ENCODE results near the gene CLEC16A. TPM values are rescaled to one million over a fixed set of nuclear protein-coding genes. Genes with fewer than 3 reads are reported as not detected.

The CLEC16A gene
- total RNA-seq, 1 experiment from 2014 or later = 8.0 TPM

- no peak for DNase-seq (ENCODE audit: low read depth, low spot score)
These were observed 207.0 kb downstream of the CLEC16A start for GRCh38 chr16:11151156-11151884.

GRCh38 chr16:11151885-11152629, 207.7 kb downstream of the CLEC16A start:
- DNase-seq (ENCODE audit: low read depth, low spot score) = no peak
- in situ Hi-C loops (cut with HindIII; ENCODE audit: low pct_unique_long_range_greater_than_20kb, low sequenced_read_pairs) = no loop called here

More at GRCh38 chr16:11151156-11151884, 207.0 kb downstream of the CLEC16A start:
- in situ Hi-C loops (cut with HindIII; ENCODE audit: low pct_unique_long_range_greater_than_20kb, low sequenced_read_pairs) = no loop called here

GRCh38 chr16:11152677-11153331, 208.4 kb downstream of the CLEC16A start:
- DNase-seq (ENCODE audit: low read depth, low spot score) = no peak
- in situ Hi-C loops (cut with HindIII; ENCODE audit: low pct_unique_long_range_greater_than_20kb, low sequenced_read_pairs) = no loop called here

GRCh38 chr16:11155284-11155806, 211.0 kb downstream of the CLEC16A start:
- no peak for DNase-seq (ENCODE audit: low read depth, low spot score)
- in situ Hi-C loops (cut with HindIII; ENCODE audit: low pct_unique_long_range_greater_than_20kb, low sequenced_read_pairs) = no loop called here

GRCh38 chr16:11156401-11156800, 212.0 kb downstream of the CLEC16A start:
- no peak for DNase-seq (ENCODE audit: low read depth, low spot score)
- in situ Hi-C loops (cut with HindIII; ENCODE audit: low pct_unique_long_range_greater_than_20kb, low sequenced_read_pairs) = no loop called here

- in situ Hi-C loops (cut with HindIII; ENCODE audit: low pct_unique_long_range_greater_than_20kb, low sequenced_read_pairs) = no loop called here
- DNase-seq (ENCODE audit: low read depth, low spot score) = no peak
These were observed 212.8 kb downstream of the CLEC16A start for GRCh38 chr16:11157143-11157542.

- in situ Hi-C loops (cut with HindIII; ENCODE audit: low pct_unique_long_range_greater_than_20kb, low sequenced_read_pairs) = no loop called here
- DNase-seq (ENCODE audit: low read depth, low spot score) = no peak
These were observed 213.7 kb downstream of the CLEC16A start for GRCh38 chr16:11158018-11158417.

- in situ Hi-C loops (cut with HindIII; ENCODE audit: low pct_unique_long_range_greater_than_20kb, low sequenced_read_pairs) = no loop called here
These were observed 214.9 kb downstream of the CLEC16A start for GRCh38 chr16:11159282-11159681.

GRCh38 chr16:11160676-11161115, 216.3 kb downstream of the CLEC16A start:
- in situ Hi-C loops (cut with HindIII; ENCODE audit: low pct_unique_long_range_greater_than_20kb, low sequenced_read_pairs) = no loop called here
- DNase-seq (ENCODE audit: low read depth, low spot score) = no peak

More at GRCh38 chr16:11159282-11159681, 214.9 kb downstream of the CLEC16A start:
- DNase-seq (ENCODE audit: low read depth, low spot score) = no peak

- in situ Hi-C loops (cut with HindIII; ENCODE audit: low pct_unique_long_range_greater_than_20kb, low sequenced_read_pairs) = no loop called here
- DNase-seq (ENCODE audit: low read depth, low spot score) = no peak
These were observed 217.1 kb downstream of the CLEC16A start for GRCh38 chr16:11161439-11161838.

- in situ Hi-C loops (cut with HindIII; ENCODE audit: low pct_unique_long_range_greater_than_20kb, low sequenced_read_pairs) = no loop called here
- DNase-seq (ENCODE audit: low read depth, low spot score) = no peak
These were observed 217.6 kb downstream of the CLEC16A start for GRCh38 chr16:11161974-11162373.

- in situ Hi-C loops (cut with HindIII; ENCODE audit: low pct_unique_long_range_greater_than_20kb, low sequenced_read_pairs) = no loop called here
- DNase-seq (ENCODE audit: low read depth, low spot score) = no peak
These were observed 218.4 kb downstream of the CLEC16A start for GRCh38 chr16:11162586-11163268.

GRCh38 chr16:11163761-11164261, 219.4 kb downstream of the CLEC16A start:
- in situ Hi-C loops (cut with HindIII; ENCODE audit: low pct_unique_long_range_greater_than_20kb, low sequenced_read_pairs) = no loop called here
- no peak for DNase-seq (ENCODE audit: low read depth, low spot score)

- DNase-seq (ENCODE audit: low read depth, low spot score) = no peak
- in situ Hi-C loops (cut with HindIII; ENCODE audit: low pct_unique_long_range_greater_than_20kb, low sequenced_read_pairs) = no loop called here
These were observed 220.3 kb downstream of the CLEC16A start for GRCh38 chr16:11164482-11165270.

- no peak for DNase-seq (ENCODE audit: low read depth, low spot score)
- in situ Hi-C loops (cut with HindIII; ENCODE audit: low pct_unique_long_range_greater_than_20kb, low sequenced_read_pairs) = no loop called here
These were observed 221.0 kb downstream of the CLEC16A start for GRCh38 chr16:11165349-11165748.

- DNase-seq (ENCODE audit: low read depth, low spot score) = no peak
- in situ Hi-C loops (cut with HindIII; ENCODE audit: low pct_unique_long_range_greater_than_20kb, low sequenced_read_pairs) = no loop called here
These were observed 221.7 kb downstream of the CLEC16A start for GRCh38 chr16:11165894-11166665.
